HepG2 (cell line): ENCODE data around the gene SNX7.

Source experiments
- MXI1 ChIP-seq: IDR thresholded peaks from 3 replicates; pipeline ENCODE4 v1.6.1; 2012; ENCODE audit warnings: low read depth, low read length, inconsistent platforms, borderline replicate concordance
- NR2C2 ChIP-seq: sonication (generic); formaldehyde crosslinking; IDR thresholded peaks from 2 replicates; pipeline ENCODE4 v1.4.0; 2020; ENCODE audit warnings: missing genetic modification reagents, mild to moderate bottlenecking, moderate library complexity, borderline replicate concordance
- RXRB ChIP-seq: IDR thresholded peaks from 2 replicates; pipeline ENCODE4 v1.6.1; 2016; ENCODE audit warnings: borderline replicate concordance, missing genetic modification reagents, missing compliant biosample characterization
- TIGD3 ChIP-seq: sonication (generic); formaldehyde crosslinking; IDR thresholded peaks from 2 replicates; pipeline ENCODE4 v1.5.1; 2020; ENCODE audit warnings: mild to moderate bottlenecking, missing genetic modification reagents, borderline replicate concordance
- ZBTB21 ChIP-seq: sonication (generic); formaldehyde crosslinking; IDR thresholded peaks from 2 replicates; pipeline ENCODE4 v1.4.0; 2020; ENCODE audit warnings: missing genetic modification reagents
- ZNF207 ChIP-seq: fragments of 450-650 bp; IDR thresholded peaks from 2 replicates; pipeline ENCODE4 v1.6.1; 2016; ENCODE audit warnings: antibody characterized with exemption, borderline replicate concordance
- ZNF274 ChIP-seq: sonication (generic); formaldehyde crosslinking; IDR thresholded peaks from 2 replicates; pipeline ENCODE4 v1.5.1; 2020; ENCODE audit warnings: mild to moderate bottlenecking, missing genetic modification reagents

GRCh38 chr1:98706173-98706843, 44.8 kb downstream of the SNX7 start:
- TF ChIP-seq TIGD3 (CRISPR knock-in tag) (no peak), NR2C2 (CRISPR knock-in tag) (no peak), MXI1 (no peak), RXRB (no peak), ZNF274 (CRISPR knock-in tag) (no peak), ZNF207 (no peak), ZBTB21 (no peak)
